NCI-H2107 (cell line): ENCODE data around the gene S100A13.

Experiments used
- DNase-seq: peaks from one replicate; lab custom pipeline; 2025; lab: John Stamatoyannopoulos, UW

The S100A13 gene

GRCh38 chr1:153627715-153628626 is 666 bp upstream of the S100A13 start, which contains the start of gene S100A1:
Gene S100A1 (plus strand): TSS chr1:153628434. CDS start chr1:153630522, 2,088 bp downstream.
- DNase-seq: no peak

- no peak for DNase-seq
These were observed 815 bp downstream of the S100A13 start for GRCh38 chr1:153626477-153626903.

- no peak for DNase-seq
These were observed 2.2 kb downstream of the S100A13 start for GRCh38 chr1:153624965-153625611.

- DNase-seq: no peak
These were observed 4.2 kb downstream of the S100A13 start for GRCh38 chr1:153623101-153623500.

GRCh38 chr1:153619171-153619570 is 8.1 kb downstream of the S100A13 start:
- DNase-seq: no peak

- no peak for DNase-seq
These were observed 9.6 kb downstream of the S100A13 start for GRCh38 chr1:153617663-153618062.

- DNase-seq: no peak
These were observed 10.4 kb downstream of the S100A13 start for GRCh38 chr1:153616917-153617311.

- no peak for DNase-seq
These were observed 11.0 kb downstream of the S100A13 start, which contains the start of gene S100A14 for GRCh38 chr1:153616144-153616916. Gene S100A14 (minus strand): TSS chr1:153616325. CDS start chr1:153615858, 467 bp downstream.

GRCh38 chr1:153615406-153615805 is 11.9 kb downstream of the S100A13 start:
- DNase-seq: no peak

GRCh38 chr1:153614906-153615305 is 12.4 kb downstream of the S100A13 start:
- DNase-seq: no peak

- DNase-seq: no peak
These were observed 13.0 kb downstream of the S100A13 start for GRCh38 chr1:153614189-153614900.

- no peak for DNase-seq
These were observed 13.9 kb downstream of the S100A13 start for GRCh38 chr1:153613406-153613805.

GRCh38 chr1:153612755-153613331 is 14.5 kb downstream of the S100A13 start, which contains the start of gene S100A16:
Gene S100A16 (minus strand): TSS chr1:153613137. CDS start chr1:153608151, 4,986 bp downstream.
- DNase-seq: no peak

GRCh38 chr1:153612111-153612754 is 15.1 kb downstream of the S100A13 start:
- DNase-seq: no peak

GRCh38 chr1:153611356-153611755 is 15.9 kb downstream of the S100A13 start:
- DNase-seq: no peak

GRCh38 chr1:153610811-153611301 is 16.4 kb downstream of the S100A13 start:
- no peak for DNase-seq

GRCh38 chr1:153610334-153610733 is 17.0 kb downstream of the S100A13 start:
- no peak for DNase-seq

GRCh38 chr1:153609585-153609907 is 17.8 kb downstream of the S100A13 start:
- no peak for DNase-seq

- DNase-seq: no peak
These were observed 18.3 kb downstream of the S100A13 start for GRCh38 chr1:153608742-153609584.
